ENCODE results near the gene MFGE8. TPM values are rescaled to one million over a fixed set of nuclear protein-coding genes. Genes with fewer than 3 reads are reported as not detected.

The MFGE8 gene
- total RNA-seq, 1 donor from 2014 or later, result 113 TPM

- H3K9me3 Mint-ChIP-seq, result no peaks in the 10 kb centered on the region
- no peak overlapping the region for H3K27ac Mint-ChIP-seq (ENCODE audit: unreplicated experiment)
- TF ChIP-seq CTCF (conservative IDR thresholded peaks at IDR 0.05), result no peak
- DNase-seq (ENCODE audit: low read depth, low spot score), result no peak
- H3K4me1 Mint-ChIP-seq, result peaks cover 36% of the 10 kb centered on the region
- H3K4me3 Mint-ChIP-seq, result no peak overlapping the region
- H3K36me3 Mint-ChIP-seq (ENCODE audit: low read depth), result peaks cover 16% of the 10 kb centered on the region
- no peaks in the 10 kb centered on the region for H3K27me3 Mint-ChIP-seq (ENCODE audit: low read depth)
These were observed 6.1 kb downstream of the MFGE8 start for GRCh38 chr15:88907111-88907510.

- no peak overlapping the region for H3K27ac Mint-ChIP-seq (ENCODE audit: unreplicated experiment)
- H3K9me3 Mint-ChIP-seq, result no peaks in the 10 kb centered on the region
- peaks cover 16% of the 10 kb centered on the region for H3K36me3 Mint-ChIP-seq (ENCODE audit: low read depth)
- peaks cover 30% of the 10 kb centered on the region for H3K4me1 Mint-ChIP-seq
- no peak for TF ChIP-seq CTCF (conservative IDR thresholded peaks at IDR 0.05)
- DNase-seq (ENCODE audit: low read depth, low spot score), result no peak
- no peak overlapping the region for H3K4me3 Mint-ChIP-seq
- no peaks in the 10 kb centered on the region for H3K27me3 Mint-ChIP-seq (ENCODE audit: low read depth)
These were observed 6.6 kb downstream of the MFGE8 start for GRCh38 chr15:88906551-88906950.

- peaks cover 17% of the 10 kb centered on the region for H3K36me3 Mint-ChIP-seq (ENCODE audit: low read depth)
These were observed 7.0 kb downstream of the MFGE8 start for GRCh38 chr15:88906130-88906529.

GRCh38 chr15:88905576-88905975 is 7.6 kb downstream of the MFGE8 start:
- H3K27ac Mint-ChIP-seq (ENCODE audit: unreplicated experiment), result no peak overlapping the region
- H3K9me3 Mint-ChIP-seq, result no peaks in the 10 kb centered on the region
- no peak overlapping the region for H3K4me3 Mint-ChIP-seq
- H3K36me3 Mint-ChIP-seq (ENCODE audit: low read depth), result peaks cover 19% of the 10 kb centered on the region
- DNase-seq (ENCODE audit: low read depth, low spot score), result no peak
- peaks cover 24% of the 10 kb centered on the region for H3K4me1 Mint-ChIP-seq
- no peak for TF ChIP-seq CTCF (conservative IDR thresholded peaks at IDR 0.05)
- H3K27me3 Mint-ChIP-seq (ENCODE audit: low read depth), result no peaks in the 10 kb centered on the region

More at GRCh38 chr15:88906130-88906529, 7.0 kb downstream of the MFGE8 start:
- no peaks in the 10 kb centered on the region for H3K9me3 Mint-ChIP-seq
- H3K4me1 Mint-ChIP-seq, result peaks cover 29% of the 10 kb centered on the region
- TF ChIP-seq CTCF (conservative IDR thresholded peaks at IDR 0.05), result no peak
- H3K4me3 Mint-ChIP-seq, result no peak overlapping the region
- no peak for DNase-seq (ENCODE audit: low read depth, low spot score)
- H3K27me3 Mint-ChIP-seq (ENCODE audit: low read depth), result no peaks in the 10 kb centered on the region
- no peak overlapping the region for H3K27ac Mint-ChIP-seq (ENCODE audit: unreplicated experiment)

GRCh38 chr15:88904624-88905327 is 8.4 kb downstream of the MFGE8 start:
- peaks cover 16% of the 10 kb centered on the region for H3K4me1 Mint-ChIP-seq
- H3K36me3 Mint-ChIP-seq (ENCODE audit: low read depth), result peaks cover 13% of the 10 kb centered on the region
- TF ChIP-seq CTCF (conservative IDR thresholded peaks at IDR 0.05), result peak; percentile 99
- H3K9me3 Mint-ChIP-seq, result no peaks in the 10 kb centered on the region
- no peaks in the 10 kb centered on the region for H3K27me3 Mint-ChIP-seq (ENCODE audit: low read depth)
- H3K4me3 Mint-ChIP-seq, result peak overlapping the region; percentile 66
- DNase-seq (ENCODE audit: low read depth, low spot score), result peak; percentile 83
- no peak overlapping the region for H3K27ac Mint-ChIP-seq (ENCODE audit: unreplicated experiment)

Measured in neural crest cell (in vitro differentiated cells).